ENCODE measurements around the gene CHRM3. TPM values are rescaled to one million over a fixed set of nuclear protein-coding genes. Genes with fewer than 3 reads are reported as not detected.

CHRM3 gene
- polyA plus RNA-seq, 1 donor, result 1.8 TPM

GRCh38 chr1:239413916-239414315, 27.5 kb downstream of the CHRM3 start:
- no peak for DNase-seq (ENCODE audit: low read depth)

- no peak for DNase-seq (ENCODE audit: low read depth)
These were observed 30.9 kb downstream of the CHRM3 start for GRCh38 chr1:239417221-239417620.

- no peak for DNase-seq (ENCODE audit: low read depth)
These were observed 31.7 kb downstream of the CHRM3 start for GRCh38 chr1:239417986-239418640.

GRCh38 chr1:239418681-239419080, 32.3 kb downstream of the CHRM3 start:
- no peak for DNase-seq (ENCODE audit: low read depth)

GRCh38 chr1:239421811-239422210, 35.4 kb downstream of the CHRM3 start:
- DNase-seq (ENCODE audit: low read depth), result no peak

- DNase-seq (ENCODE audit: low read depth), result no peak
These were observed 36.5 kb downstream of the CHRM3 start for GRCh38 chr1:239422818-239423217.

GRCh38 chr1:239426821-239427475, 40.6 kb downstream of the CHRM3 start:
- no peak for DNase-seq (ENCODE audit: low read depth)

- DNase-seq (ENCODE audit: low read depth), result no peak
These were observed 41.3 kb downstream of the CHRM3 start for GRCh38 chr1:239427712-239428111.

- DNase-seq (ENCODE audit: low read depth), result no peak
These were observed 41.8 kb downstream of the CHRM3 start for GRCh38 chr1:239428120-239428710.

- DNase-seq (ENCODE audit: low read depth), result no peak
These were observed 42.8 kb downstream of the CHRM3 start for GRCh38 chr1:239429163-239429562.

GRCh38 chr1:239432255-239432654, 45.9 kb downstream of the CHRM3 start:
- no peak for DNase-seq (ENCODE audit: low read depth)

- no peak for DNase-seq (ENCODE audit: low read depth)
These were observed 47.8 kb downstream of the CHRM3 start for GRCh38 chr1:239434181-239434580.

All from forelimb muscle (tissue), 1 donor.